RPMI7951 (cell line): ENCODE results near the gene FALEC. TPM values are rescaled to one million over a fixed set of nuclear protein-coding genes. Genes with fewer than 3 reads are reported as not detected.

Experiments used
- DNase-seq: peaks from one replicate; pipeline ENCODE4 v3.0.0-alpha.2; 2012; ENCODE audit warnings: low read depth
- total RNA-seq: library from RNA; depleted of rRNA; stranded (reverse); fragments of >200 nt; shearing (Covaris generic); gene quantifications from 2 replicates; pipeline ENCODE4 v1.2.3, GENCODE V29; 2014

The FALEC gene
- total RNA-seq, 1 experiment from 2014 or later: not detected

GRCh38 chr1:150545486-150546032 is 30.0 kb downstream of the FALEC start:
- DNase-seq: no peak

GRCh38 chr1:150546294-150546937 is 30.9 kb downstream of the FALEC start:
- no peak for DNase-seq

GRCh38 chr1:150548324-150548631 is 32.7 kb downstream of the FALEC start:
- no peak for DNase-seq

- peak; percentile 75 for DNase-seq
These were observed 33.3 kb downstream of the FALEC start, which contains the start of gene ADAMTSL4 for GRCh38 chr1:150548632-150549495. Gene ADAMTSL4 (plus strand): TSS chr1:150549408. CDS start chr1:150552289, 2,881 bp downstream.

- DNase-seq: no peak
These were observed 34.1 kb downstream of the FALEC start for GRCh38 chr1:150549496-150550221.

GRCh38 chr1:150550222-150551050 is 34.9 kb downstream of the FALEC start:
- peak; percentile 36 for DNase-seq

GRCh38 chr1:150551051-150551783 is 35.7 kb downstream of the FALEC start:
- DNase-seq: no peak

GRCh38 chr1:150551784-150552127 is 36.2 kb downstream of the FALEC start:
- no peak for DNase-seq

GRCh38 chr1:150552128-150552910 is 36.8 kb downstream of the FALEC start:
- DNase-seq: peak; percentile 68

GRCh38 chr1:150552911-150553289 is 37.3 kb downstream of the FALEC start:
- no peak for DNase-seq

- DNase-seq: no peak
These were observed 38.0 kb downstream of the FALEC start for GRCh38 chr1:150553392-150554085.

- no peak for DNase-seq
These were observed 38.5 kb downstream of the FALEC start for GRCh38 chr1:150554086-150554452.

GRCh38 chr1:150555198-150555970 is 39.8 kb downstream of the FALEC start:
- no peak for DNase-seq

GRCh38 chr1:150555971-150556865 is 40.7 kb downstream of the FALEC start:
- no peak for DNase-seq

- no peak for DNase-seq
These were observed 41.6 kb downstream of the FALEC start for GRCh38 chr1:150557065-150557600.

GRCh38 chr1:150557813-150558212 is 42.3 kb downstream of the FALEC start:
- DNase-seq: no peak

GRCh38 chr1:150558303-150558704 is 42.8 kb downstream of the FALEC start:
- no peak for DNase-seq
